Left forelimb (tissue), 1 donor: ENCODE data around the gene IQSEC1.

Experiments used
- DNase-seq: peaks from one replicate; pipeline ENCODE4 v3.0.0-alpha.2; 2018; ENCODE audit warnings: low spot score

Gene IQSEC1

GRCh38 chr3:13085846-13086179 lies 12.6 kb upstream of the IQSEC1 start:
- DNase-seq: no peak

GRCh38 chr3:13085081-13085845 lies 12.0 kb upstream of the IQSEC1 start:
- DNase-seq: no peak

- no peak for DNase-seq
Observed at GRCh38 chr3:13083898-13084297, 10.7 kb upstream of the IQSEC1 start.

GRCh38 chr3:13083254-13083653 lies 10.0 kb upstream of the IQSEC1 start:
- DNase-seq: no peak

- DNase-seq: no peak
Observed at GRCh38 chr3:13082677-13083076, 9.4 kb upstream of the IQSEC1 start.

- no peak for DNase-seq
Observed at GRCh38 chr3:13081603-13082360, 8.6 kb upstream of the IQSEC1 start.

GRCh38 chr3:13080591-13080990 lies 7.4 kb upstream of the IQSEC1 start:
- no peak for DNase-seq

- no peak for DNase-seq
Observed at GRCh38 chr3:13080026-13080425, 6.8 kb upstream of the IQSEC1 start.

- DNase-seq: no peak
Observed at GRCh38 chr3:13079510-13079909, 6.3 kb upstream of the IQSEC1 start.

GRCh38 chr3:13079051-13079450 lies 5.8 kb upstream of the IQSEC1 start:
- no peak for DNase-seq

- no peak for DNase-seq
Observed at GRCh38 chr3:13078163-13078905, 5.1 kb upstream of the IQSEC1 start.

- no peak for DNase-seq
Observed at GRCh38 chr3:13077431-13078162, 4.4 kb upstream of the IQSEC1 start.

GRCh38 chr3:13075986-13076654 lies 2.9 kb upstream of the IQSEC1 start:
- DNase-seq: no peak

GRCh38 chr3:13075318-13075717 lies 2.1 kb upstream of the IQSEC1 start:
- DNase-seq: no peak

- DNase-seq: no peak
Observed at GRCh38 chr3:13074006-13074375, 762 bp upstream of the IQSEC1 start.

GRCh38 chr3:13072600-13073325 lies 466 bp downstream of the IQSEC1 start:
- DNase-seq: no peak

GRCh38 chr3:13072239-13072599 lies 1.0 kb downstream of the IQSEC1 start:
- no peak for DNase-seq

- DNase-seq: no peak
Observed at GRCh38 chr3:13071695-13072094, 1.5 kb downstream of the IQSEC1 start.

GRCh38 chr3:13070391-13071070 lies 2.7 kb downstream of the IQSEC1 start:
- no peak for DNase-seq

- DNase-seq: no peak
Observed at GRCh38 chr3:13069495-13069894, 3.7 kb downstream of the IQSEC1 start.
